ENCODE measurements around the gene FMN1.

FMN1 gene, protein sequence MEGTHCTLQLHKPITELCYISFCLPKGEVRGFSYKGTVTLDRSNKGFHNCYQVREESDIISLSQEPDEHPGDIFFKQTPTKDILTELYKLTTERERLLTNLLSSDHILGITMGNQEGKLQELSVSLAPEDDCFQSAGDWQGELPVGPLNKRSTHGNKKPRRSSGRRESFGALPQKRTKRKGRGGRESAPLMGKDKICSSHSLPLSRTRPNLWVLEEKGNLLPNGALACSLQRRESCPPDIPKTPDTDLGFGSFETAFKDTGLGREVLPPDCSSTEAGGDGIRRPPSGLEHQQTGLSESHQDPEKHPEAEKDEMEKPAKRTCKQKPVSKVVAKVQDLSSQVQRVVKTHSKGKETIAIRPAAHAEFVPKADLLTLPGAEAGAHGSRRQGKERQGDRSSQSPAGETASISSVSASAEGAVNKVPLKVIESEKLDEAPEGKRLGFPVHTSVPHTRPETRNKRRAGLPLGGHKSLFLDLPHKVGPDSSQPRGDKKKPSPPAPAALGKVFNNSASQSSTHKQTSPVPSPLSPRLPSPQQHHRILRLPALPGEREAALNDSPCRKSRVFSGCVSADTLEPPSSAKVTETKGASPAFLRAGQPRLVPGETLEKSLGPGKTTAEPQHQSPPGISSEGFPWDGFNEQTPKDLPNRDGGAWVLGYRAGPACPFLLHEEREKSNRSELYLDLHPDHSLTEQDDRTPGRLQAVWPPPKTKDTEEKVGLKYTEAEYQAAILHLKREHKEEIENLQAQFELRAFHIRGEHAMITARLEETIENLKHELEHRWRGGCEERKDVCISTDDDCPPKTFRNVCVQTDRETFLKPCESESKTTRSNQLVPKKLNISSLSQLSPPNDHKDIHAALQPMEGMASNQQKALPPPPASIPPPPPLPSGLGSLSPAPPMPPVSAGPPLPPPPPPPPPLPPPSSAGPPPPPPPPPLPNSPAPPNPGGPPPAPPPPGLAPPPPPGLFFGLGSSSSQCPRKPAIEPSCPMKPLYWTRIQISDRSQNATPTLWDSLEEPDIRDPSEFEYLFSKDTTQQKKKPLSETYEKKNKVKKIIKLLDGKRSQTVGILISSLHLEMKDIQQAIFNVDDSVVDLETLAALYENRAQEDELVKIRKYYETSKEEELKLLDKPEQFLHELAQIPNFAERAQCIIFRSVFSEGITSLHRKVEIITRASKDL (N-terminal part only)

DNA sequence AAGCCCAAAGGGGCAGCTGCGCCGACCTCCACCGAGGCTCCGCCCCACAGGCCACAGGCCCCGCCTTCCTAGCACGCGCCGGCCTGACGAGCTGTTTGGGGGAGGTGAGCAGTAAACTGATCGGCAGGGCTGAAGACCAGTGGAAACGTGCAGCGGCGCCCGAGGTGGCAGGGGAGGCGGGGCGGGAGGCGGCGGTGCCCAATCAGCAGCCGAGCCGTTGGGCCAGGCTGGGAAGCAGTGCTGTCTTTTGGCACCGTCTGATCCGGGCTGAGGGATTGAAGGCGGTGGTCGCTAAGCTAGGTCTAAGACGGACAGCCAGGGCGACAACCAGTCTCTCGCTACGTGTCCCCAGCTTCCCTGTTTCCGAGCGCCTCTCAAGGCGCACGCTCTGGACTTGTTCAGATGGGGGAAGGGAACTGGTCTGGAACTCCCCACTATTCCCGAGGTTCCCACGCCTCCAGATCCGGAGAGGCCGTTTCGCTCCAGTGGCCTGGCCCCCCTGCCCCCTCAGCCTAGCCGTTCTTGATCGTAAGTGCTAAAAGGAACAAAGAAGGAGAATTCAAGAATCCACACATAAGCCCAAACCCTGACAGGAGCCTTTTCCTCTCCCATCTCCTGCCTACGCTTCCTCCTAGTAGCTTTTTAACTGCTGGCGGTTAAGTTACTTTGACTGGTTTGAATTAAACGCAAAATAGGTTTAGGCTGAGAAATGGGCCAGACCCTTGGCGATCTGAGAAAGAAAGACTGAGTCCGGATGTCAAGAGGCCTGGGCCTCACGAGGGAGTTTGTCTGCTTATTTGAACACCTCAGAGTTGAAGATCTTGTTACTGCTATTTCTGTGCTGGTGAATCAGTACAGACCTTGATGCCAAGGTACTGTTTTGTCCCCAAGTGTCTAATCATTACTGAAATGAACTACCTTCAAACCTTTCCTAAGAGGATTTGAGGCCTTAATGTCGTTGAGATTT is at the start of gene FMN1:
FMN1 (minus strand) TSS at position 11 of the 967 bp plus-strand sequence. CDS start 39,800 bp downstream, outside the sequence.
- in situ Hi-C loops (cut with MboI; ENCODE audit: low sequenced_read_pairs), result no loop called here

DNA sequence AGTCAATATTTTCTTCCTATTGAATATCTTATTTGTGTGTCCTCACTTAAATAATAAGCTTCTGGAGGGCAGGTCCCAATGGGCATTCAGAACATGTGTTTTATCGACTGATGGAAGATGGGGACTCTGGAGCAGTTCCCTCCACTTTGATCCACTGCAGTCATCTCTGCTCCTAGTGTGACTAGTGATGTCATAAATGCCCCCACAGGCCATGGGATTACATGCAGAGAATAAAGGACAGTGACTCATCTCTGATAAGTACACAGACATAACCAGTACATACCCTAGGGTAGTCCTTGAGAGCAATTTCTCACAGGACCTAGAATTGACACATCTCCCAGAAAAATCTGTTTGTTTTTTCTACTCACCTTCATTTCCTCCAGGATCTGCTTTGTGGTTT is 49.4 kb upstream of the FMN1 start:
- in situ Hi-C loops (cut with MboI; ENCODE audit: low sequenced_read_pairs), result no loop called here

DNA sequence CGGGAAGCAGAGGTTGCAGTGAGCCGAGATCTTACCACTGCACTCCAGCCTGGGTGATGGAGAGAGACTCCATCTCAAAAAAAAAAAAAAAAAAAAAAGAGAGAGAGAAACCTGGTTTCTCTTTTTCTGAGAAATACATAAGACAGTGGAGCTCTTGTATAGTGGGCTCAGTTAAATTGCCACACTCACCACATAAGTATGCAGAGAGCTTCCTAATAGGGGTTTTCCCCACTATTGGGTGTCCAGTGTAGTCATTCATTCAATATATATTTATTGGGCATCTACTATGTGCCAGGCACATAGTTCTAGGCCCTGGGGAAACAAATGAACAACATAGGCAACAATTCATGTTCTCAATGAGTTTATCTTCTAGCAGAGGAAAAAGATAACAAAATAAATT is 48.9 kb upstream of the FMN1 start:
- in situ Hi-C loops (cut with MboI; ENCODE audit: low sequenced_read_pairs), result no loop called here

GRCh38 chr15:33242669-33243191 is 48.2 kb upstream of the FMN1 start:
- in situ Hi-C loops (cut with MboI; ENCODE audit: low sequenced_read_pairs), result no loop called here

DNA sequence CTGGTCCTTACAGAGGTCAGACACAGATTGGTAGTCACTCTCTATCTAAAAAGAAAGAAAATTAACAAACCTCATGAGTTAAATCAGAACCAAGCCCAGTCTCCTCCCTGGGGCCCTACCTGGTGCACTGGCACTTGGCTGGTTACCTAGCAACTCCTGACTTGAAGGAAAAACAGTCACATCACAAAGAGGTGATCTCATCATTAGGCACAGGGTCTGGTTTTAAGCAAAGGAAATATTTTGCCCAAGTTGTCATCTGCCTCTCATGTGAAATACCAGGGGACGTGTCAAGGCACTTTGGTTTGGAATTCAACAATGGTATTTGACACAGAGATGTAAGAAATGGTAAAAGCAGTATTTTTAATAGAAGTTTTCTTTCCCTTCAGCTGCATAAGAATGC is 47.7 kb upstream of the FMN1 start:
- in situ Hi-C loops (cut with MboI; ENCODE audit: low sequenced_read_pairs), result no loop called here

- in situ Hi-C loops (cut with MboI; ENCODE audit: low sequenced_read_pairs), result no loop called here
Measured at GRCh38 chr15:33236841-33237509, 42.5 kb upstream of the FMN1 start.

DNA sequence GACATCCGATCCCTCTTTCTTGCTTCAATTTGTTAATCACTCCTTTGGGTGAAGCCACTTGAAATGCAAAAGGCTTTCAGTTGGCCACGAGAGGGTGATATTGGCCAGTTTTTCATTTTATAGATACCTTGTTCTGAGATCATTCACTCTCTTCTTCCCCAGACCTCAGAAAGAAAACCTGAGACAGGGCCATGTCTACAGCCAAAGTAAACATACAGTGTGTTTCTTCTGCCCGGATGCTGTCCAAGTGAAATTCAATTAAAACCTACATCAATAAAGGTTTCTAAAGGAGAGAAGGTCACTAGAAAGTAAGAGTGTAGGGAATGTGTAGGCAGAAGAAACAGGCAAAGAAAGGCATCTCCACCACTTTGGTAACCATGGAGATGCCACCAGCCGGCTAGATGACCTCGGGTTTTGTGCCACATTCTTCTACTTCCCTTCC is 39.5 kb upstream of the FMN1 start:
- in situ Hi-C loops (cut with MboI; ENCODE audit: low sequenced_read_pairs), result no loop called here

GRCh38 chr15:33226559-33227181 is 32.2 kb upstream of the FMN1 start:
- in situ Hi-C loops (cut with MboI; ENCODE audit: low sequenced_read_pairs), result no loop called here

GRCh38 chr15:33218071-33218491 is 23.6 kb upstream of the FMN1 start:
- in situ Hi-C loops (cut with MboI; ENCODE audit: low sequenced_read_pairs), result no loop called here

DNA sequence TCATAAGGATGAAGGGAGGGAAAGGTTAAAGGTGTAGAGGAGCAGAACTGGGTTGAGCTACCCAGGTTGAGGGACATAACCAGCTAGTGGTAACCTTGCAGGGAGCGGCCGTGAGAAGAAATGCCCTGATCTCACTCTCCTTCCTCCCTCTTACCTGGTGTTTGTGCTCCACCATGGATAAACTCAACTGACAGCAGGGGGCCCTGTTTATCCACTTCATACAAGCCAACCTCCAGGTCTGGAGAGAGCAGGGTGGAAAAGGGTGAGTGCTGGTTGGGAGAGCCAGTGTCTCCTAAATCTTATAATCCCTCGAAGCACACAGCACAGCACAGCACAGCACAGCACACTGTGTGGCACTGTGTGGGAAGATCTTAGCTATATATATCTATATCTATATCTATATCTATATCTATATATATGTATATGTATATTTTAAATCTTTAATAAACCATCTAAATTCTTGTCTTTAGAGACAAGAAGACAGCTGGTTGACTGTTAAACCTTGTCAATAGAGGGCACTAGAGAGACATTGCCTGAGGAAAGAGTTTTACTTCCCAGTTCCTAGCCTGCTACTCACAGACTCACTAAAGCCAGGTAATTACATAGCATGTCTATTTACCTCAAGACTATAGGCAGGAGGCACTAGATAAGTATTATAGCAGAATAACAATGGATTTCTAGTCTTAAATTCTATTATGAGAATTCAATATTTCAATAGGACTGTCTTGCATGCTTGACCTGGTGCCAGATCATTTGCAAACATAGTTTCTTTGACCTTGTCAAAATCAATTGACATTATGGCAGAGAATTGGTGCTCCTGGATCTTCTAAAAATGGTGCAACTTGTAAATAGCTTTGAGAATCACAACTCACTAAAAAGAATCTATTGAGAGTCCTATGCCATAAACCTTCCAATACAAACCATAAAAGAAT is 21.7 kb upstream of the FMN1 start:
- in situ Hi-C loops (cut with MboI; ENCODE audit: low sequenced_read_pairs), result no loop called here

DNA sequence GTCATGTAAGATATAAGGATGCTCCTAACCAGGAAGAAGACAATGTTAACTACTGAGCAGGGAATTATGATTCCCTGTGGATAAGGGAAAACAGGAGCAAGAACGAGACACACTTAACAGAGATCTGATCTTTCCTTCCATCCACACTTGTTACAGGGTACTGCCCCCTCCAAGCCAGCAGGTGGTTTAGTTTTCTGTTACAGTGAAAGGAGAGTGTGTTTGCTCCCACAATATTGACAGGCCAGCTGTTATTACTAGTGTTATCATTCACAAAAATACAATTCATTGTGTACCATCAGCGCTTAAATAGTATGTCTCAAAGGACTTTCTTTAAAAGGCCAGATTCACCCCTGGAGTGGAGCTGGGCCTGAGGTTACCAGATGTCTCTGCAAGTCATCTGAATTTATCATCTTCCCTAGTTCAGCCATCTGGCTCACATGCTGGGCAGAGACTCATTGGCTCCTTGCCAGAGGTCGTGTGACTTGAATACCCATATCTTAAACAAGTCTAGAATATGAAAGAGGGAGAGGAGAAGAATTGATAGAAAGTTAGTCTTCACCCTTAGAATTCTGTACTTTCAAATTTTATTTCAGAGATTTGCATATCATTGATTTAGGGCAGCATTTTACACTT is 16.8 kb upstream of the FMN1 start:
- in situ Hi-C loops (cut with MboI; ENCODE audit: low sequenced_read_pairs), result no loop called here

DNA sequence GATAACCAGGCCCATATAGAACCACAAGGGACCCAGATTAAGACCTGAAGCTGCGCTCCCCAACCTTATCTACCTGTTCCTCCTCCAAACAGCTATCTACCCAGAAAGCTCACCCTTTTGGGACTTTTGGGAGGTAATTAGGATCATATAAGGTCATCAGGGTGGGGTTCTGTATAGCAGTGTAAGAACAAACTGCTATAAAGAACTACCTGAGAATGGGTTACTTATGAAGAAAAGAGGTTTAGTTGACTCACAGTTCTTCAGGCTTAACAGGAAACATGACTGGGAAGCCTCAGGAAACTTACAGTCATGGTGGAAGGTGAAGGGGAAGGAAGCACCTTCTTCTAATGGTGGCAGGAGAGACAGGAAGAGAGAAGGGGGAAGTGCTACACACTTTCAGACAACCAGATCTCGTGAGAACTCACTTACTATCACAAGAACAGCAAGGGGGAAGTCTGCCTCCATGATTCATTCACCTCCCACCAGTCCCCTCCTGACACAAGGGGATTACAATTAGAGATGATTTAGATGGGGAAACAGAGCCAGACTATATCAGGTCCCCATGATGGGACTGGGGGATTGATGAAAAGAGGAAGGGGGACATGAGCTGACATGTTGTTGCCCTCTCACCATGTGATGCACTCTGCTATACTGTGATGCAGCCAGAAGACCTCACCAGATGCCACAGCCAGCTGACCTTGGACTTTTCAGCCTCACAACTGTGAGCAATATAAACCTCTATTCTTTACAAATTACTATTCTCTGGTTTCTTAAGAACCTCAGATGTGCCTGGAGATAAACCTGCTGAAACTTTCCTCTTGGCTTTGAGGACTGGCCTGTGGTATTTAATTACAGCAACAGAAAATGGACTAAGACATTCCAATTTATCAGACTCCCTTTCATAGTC is 15.3 kb upstream of the FMN1 start:
- in situ Hi-C loops (cut with MboI; ENCODE audit: low sequenced_read_pairs), result no loop called here

DNA sequence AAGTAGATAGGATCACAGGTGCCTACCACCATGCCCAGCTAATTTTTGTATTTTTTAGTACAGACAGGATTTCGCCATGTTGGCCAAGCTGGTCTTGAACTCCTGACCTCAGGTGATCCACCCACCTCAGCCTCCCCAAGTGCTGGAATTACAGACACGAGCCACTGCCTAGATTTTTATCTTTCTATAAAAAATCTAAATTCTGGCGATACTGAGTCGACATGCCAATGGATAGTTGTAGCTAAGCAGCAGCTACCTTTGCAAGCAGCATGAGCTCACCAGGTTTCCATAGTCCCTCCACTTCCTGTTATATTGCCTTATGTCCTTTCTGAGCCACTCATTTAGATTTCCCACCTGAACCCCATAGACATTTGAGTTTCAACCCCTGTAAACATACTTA is 13.1 kb upstream of the FMN1 start:
- in situ Hi-C loops (cut with MboI; ENCODE audit: low sequenced_read_pairs), result no loop called here

- in situ Hi-C loops (cut with MboI; ENCODE audit: low sequenced_read_pairs), result no loop called here
Measured at GRCh38 chr15:33206366-33206765, 11.9 kb upstream of the FMN1 start.

- in situ Hi-C loops (cut with MboI; ENCODE audit: low sequenced_read_pairs), result no loop called here
Measured at GRCh38 chr15:33204926-33205325, 10.4 kb upstream of the FMN1 start.

- in situ Hi-C loops (cut with MboI; ENCODE audit: low sequenced_read_pairs), result no loop called here
Measured at GRCh38 chr15:33204087-33204486, 9.6 kb upstream of the FMN1 start.
